HepG2 (cell line): ENCODE results near the gene MSI2. TPM values are rescaled to one million over a fixed set of nuclear protein-coding genes. Genes with fewer than 3 reads are reported as not detected.
A peak's percentile ranks its signal among the peaks of the same experiment; 100 is the strongest.

ENCODE experiments used
- ATF7-NPFF ChIP-seq: sonication (generic); formaldehyde crosslinking; IDR thresholded peaks from 2 replicates; pipeline ENCODE4 v1.8.1; 2023; ENCODE audit warnings: mild to moderate bottlenecking, low read depth, missing genetic modification reagents, moderate library complexity
- CREB1 ChIP-seq, 2 experiments: fragments of 450-650 bp in 1 of 2; IDR thresholded peaks; 2 replicates each; pipeline ENCODE4 v1.6.1; 2016 to 2017; ENCODE audit warnings: control low read depth in 1 of 2, mild to moderate bottlenecking in 1 of 2, missing compliant biosample characterization in 1 of 2, missing genetic modification characterization in 1 of 2
- DMAP1 ChIP-seq: IDR thresholded peaks from 2 replicates; pipeline ENCODE4 v1.6.1; 2016
- FOXO1 ChIP-seq: sonication (generic); formaldehyde crosslinking; IDR thresholded peaks from 2 replicates; pipeline ENCODE4 v1.4.0; 2020; ENCODE audit warnings: missing genetic modification reagents
- GPN1 ChIP-seq: sonication (generic); formaldehyde crosslinking; IDR thresholded peaks from 2 replicates; pipeline ENCODE4 v1.5.1; 2020; ENCODE audit warnings: missing genetic modification reagents, borderline replicate concordance
- HMGA1 ChIP-seq: sonication (generic); formaldehyde crosslinking; conservative IDR thresholded peaks from 2 replicates; pipeline ENCODE4 v1.4.0; 2020; ENCODE audit warnings: missing genetic modification reagents
- KLF12 ChIP-seq: sonication (generic); formaldehyde crosslinking; IDR thresholded peaks from 2 replicates; pipeline ENCODE4 v1.4.0; 2020; ENCODE audit warnings: missing genetic modification reagents, borderline replicate concordance
- MBNL3 ChIP-seq: fragments of 250-450 bp; sonication (Bioruptor Pico); conservative IDR thresholded peaks from 2 replicates; pipeline ENCODE4 v1.8.0; 2022; ENCODE audit warnings: mild to moderate bottlenecking, inconsistent platforms
- MEIS2 ChIP-seq: sonication (generic); formaldehyde crosslinking; IDR thresholded peaks from 2 replicates; pipeline ENCODE4 v1.9.0; 2021; ENCODE audit warnings: mild to moderate bottlenecking, missing genetic modification reagents
- NFE2L2 ChIP-seq: fragments of 150-350 bp; IDR thresholded peaks from 2 replicates; pipeline ENCODE4 v1.6.1; 2014; ENCODE audit warnings: low read length
- POLR2A ChIP-seq, 2 experiments: IDR thresholded peaks; 2 replicates each; pipeline ENCODE4 v1.6.1; 2011; ENCODE audit warnings: low read depth in 2 of 2, low read length in 2 of 2, mild to moderate bottlenecking in 1 of 2, moderate library complexity in 1 of 2; ENCODE audit not compliant: insufficient read depth in 1 of 2
- SRSF9 ChIP-seq: fragments of 200-400 bp; formaldehyde crosslinking; IDR thresholded peaks from 2 replicates; pipeline ENCODE4 v1.6.1; 2018; ENCODE audit warnings: borderline replicate concordance, mild to moderate bottlenecking, low read depth, low read length; ENCODE audit not compliant: insufficient read depth, poor library complexity, severe bottlenecking
- ZNF263 ChIP-seq: sonication (generic); formaldehyde crosslinking; IDR thresholded peaks from 2 replicates; pipeline ENCODE4 v1.4.0; 2020; ENCODE audit warnings: missing genetic modification reagents
- ZNF558 ChIP-seq: sonication (generic); formaldehyde crosslinking; IDR thresholded peaks from 2 replicates; pipeline ENCODE4 v1.9.0; 2022; ENCODE audit warnings: mild to moderate bottlenecking, missing genetic modification reagents, borderline replicate concordance
- ZNF883 ChIP-seq: sonication (generic); formaldehyde crosslinking; IDR thresholded peaks from 2 replicates; pipeline ENCODE4 v1.5.1; 2020; ENCODE audit warnings: mild to moderate bottlenecking, missing genetic modification reagents; ENCODE audit errors: not compliant biosample characterization
- polyA plus RNA-seq, 8 experiments: library from polyadenylated mRNA; depleted of rRNA in 3 of 8; stranded (reverse) in 7 of 8; unstranded in 1 of 8; fragments of >200 nt; fragmentation: Illumina TruSeq in 4 of 8; extraction: Trizol in 4 of 8; gene quantifications; 2 replicates each; pipeline versions ENCODE4 v1.2.1 to v1.2.3, GENCODE V29; 2011 to 2016; ENCODE audit warnings: low read depth in 4 of 8, missing spikeins in 1 of 8, mixed read lengths in 1 of 8; ENCODE audit not compliant: insufficient read depth in 1 of 8
- total RNA-seq, 5 experiments: library from RNA; depleted of rRNA; stranded (reverse); fragments of >200 nt; fragmentation: Illumina TruSeq; extraction: Trizol; gene quantifications; 2 replicates each; pipeline ENCODE4 v1.2.3, GENCODE V29; 2016; ENCODE audit warnings: low read depth in 1 of 5
- TF ChIP-seq, protein P1 (sequence below): sonication (generic); formaldehyde crosslinking; IDR thresholded peaks from 2 replicates; pipeline ENCODE4 v1.5.1; 2020; ENCODE audit warnings: mild to moderate bottlenecking, moderate library complexity, missing genetic modification reagents
- TF ChIP-seq, protein P2 (sequence below): sonication (generic); formaldehyde crosslinking; IDR thresholded peaks from 2 replicates; pipeline ENCODE4 v1.4.0; 2020; ENCODE audit warnings: missing genetic modification reagents, borderline replicate concordance
- TF ChIP-seq, protein P3 (sequence below): sonication (generic); formaldehyde crosslinking; conservative IDR thresholded peaks from 2 replicates; pipeline ENCODE4 v1.8.1; 2023; ENCODE audit warnings: missing genetic modification reagents
- TF ChIP-seq, protein P4 (sequence below): sonication (generic); formaldehyde crosslinking; IDR thresholded peaks from 2 replicates; pipeline ENCODE4 v1.4.0; 2020; ENCODE audit warnings: missing genetic modification reagents
- TF ChIP-seq, protein P5 (sequence below): sonication (generic); formaldehyde crosslinking; IDR thresholded peaks from 2 replicates; pipeline ENCODE4 v1.9.0; 2021; ENCODE audit warnings: missing genetic modification reagents, mild to moderate bottlenecking, borderline replicate concordance

The MSI2 gene
- total and polyA plus RNA-seq, 2 of the 13 experiments (the other 11 are each of a cell fraction or from before 2014, with no cell fraction given): 77.5 to 78.4 TPM

DNA sequence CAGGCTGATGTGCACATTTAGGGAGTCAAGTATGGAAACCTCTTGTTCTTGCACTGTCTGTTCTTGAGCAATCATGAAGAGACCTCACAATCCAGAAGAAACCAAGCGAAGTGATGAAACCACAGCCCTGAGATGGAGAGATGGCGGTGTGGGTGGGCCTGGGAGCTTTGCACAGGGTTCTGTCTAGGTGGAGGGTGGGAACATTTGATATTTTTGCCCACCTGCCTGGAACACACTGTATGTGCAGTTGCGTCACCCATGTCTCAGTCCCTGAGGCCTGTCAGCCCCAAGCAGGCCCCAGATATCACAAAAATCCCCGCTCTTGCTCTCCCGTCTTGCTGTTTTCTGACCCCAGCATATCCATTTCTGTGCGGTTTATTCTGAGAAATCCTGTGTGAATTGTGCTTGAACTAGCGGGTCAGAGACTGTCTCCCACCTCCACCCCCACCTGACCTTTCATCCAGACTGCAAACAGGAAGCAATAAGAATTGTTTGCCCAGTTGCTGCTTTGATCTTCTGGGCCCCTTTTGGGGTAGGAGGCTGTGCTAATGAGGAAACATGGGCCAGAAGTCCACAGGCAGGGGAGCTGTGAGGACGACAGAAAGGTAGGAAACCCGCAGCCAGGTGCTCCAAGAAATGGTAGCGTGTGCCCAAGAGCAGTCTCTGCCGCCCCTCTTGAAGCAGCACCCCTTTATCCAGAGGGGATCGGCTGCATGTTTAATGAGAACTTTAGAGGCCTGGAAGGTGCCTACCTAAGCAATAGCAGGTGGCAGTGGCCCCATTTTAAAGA, 304.9 kb downstream of the MSI2 start (continued):
- TF ChIP-seq, protein P1, sequence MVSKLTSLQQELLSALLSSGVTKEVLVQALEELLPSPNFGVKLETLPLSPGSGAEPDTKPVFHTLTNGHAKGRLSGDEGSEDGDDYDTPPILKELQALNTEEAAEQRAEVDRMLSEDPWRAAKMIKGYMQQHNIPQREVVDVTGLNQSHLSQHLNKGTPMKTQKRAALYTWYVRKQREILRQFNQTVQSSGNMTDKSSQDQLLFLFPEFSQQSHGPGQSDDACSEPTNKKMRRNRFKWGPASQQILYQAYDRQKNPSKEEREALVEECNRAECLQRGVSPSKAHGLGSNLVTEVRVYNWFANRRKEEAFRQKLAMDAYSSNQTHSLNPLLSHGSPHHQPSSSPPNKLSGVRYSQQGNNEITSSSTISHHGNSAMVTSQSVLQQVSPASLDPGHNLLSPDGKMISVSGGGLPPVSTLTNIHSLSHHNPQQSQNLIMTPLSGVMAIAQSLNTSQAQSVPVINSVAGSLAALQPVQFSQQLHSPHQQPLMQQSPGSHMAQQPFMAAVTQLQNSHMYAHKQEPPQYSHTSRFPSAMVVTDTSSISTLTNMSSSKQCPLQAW (CRISPR knock-in tag): peak; percentile 100
- TF ChIP-seq ATF7-NPFF (peak; percentile 90), ZNF558 (CRISPR knock-in tag) (peak; percentile 49; the same call in 1 of the 2 replicates), MEIS2 (CRISPR knock-in tag) (peak; percentile 99), CREB1 (IDR thresholded peaks at IDR 0.05) (no peak), CREB1 (CRISPR knock-in tag; IDR thresholded peaks at IDR 0.05) (peak; percentile 92), ZNF263 (CRISPR knock-in tag) (peak; percentile 84), HMGA1 (no peak), DMAP1 (CRISPR knock-in tag) (peak; percentile 94), KLF12 (CRISPR knock-in tag) (peak; percentile 56; the same call in 1 of the 2 replicates), NFE2L2 (no peak), GPN1 (CRISPR knock-in tag) (no peak), SRSF9 (no peak), ZNF883 (CRISPR knock-in tag) (peak; percentile 79), MBNL3 (CRISPR knock-in tag) (no peak), FOXO1 (CRISPR knock-in tag) (peak; percentile 100), POLR2A (IDR thresholded peaks at IDR 0.05; ENCODE audit: insufficient read depth in 1 of 2, low read depth in 2 of 2, low read length in 2 of 2) (peak; percentile 60 to 71)
- TF ChIP-seq, protein P2, sequence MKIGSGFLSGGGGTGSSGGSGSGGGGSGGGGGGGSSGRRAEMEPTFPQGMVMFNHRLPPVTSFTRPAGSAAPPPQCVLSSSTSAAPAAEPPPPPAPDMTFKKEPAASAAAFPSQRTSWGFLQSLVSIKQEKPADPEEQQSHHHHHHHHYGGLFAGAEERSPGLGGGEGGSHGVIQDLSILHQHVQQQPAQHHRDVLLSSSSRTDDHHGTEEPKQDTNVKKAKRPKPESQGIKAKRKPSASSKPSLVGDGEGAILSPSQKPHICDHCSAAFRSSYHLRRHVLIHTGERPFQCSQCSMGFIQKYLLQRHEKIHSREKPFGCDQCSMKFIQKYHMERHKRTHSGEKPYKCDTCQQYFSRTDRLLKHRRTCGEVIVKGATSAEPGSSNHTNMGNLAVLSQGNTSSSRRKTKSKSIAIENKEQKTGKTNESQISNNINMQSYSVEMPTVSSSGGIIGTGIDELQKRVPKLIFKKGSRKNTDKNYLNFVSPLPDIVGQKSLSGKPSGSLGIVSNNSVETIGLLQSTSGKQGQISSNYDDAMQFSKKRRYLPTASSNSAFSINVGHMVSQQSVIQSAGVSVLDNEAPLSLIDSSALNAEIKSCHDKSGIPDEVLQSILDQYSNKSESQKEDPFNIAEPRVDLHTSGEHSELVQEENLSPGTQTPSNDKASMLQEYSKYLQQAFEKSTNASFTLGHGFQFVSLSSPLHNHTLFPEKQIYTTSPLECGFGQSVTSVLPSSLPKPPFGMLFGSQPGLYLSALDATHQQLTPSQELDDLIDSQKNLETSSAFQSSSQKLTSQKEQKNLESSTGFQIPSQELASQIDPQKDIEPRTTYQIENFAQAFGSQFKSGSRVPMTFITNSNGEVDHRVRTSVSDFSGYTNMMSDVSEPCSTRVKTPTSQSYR: peak; percentile 100
- TF ChIP-seq, protein P3, sequence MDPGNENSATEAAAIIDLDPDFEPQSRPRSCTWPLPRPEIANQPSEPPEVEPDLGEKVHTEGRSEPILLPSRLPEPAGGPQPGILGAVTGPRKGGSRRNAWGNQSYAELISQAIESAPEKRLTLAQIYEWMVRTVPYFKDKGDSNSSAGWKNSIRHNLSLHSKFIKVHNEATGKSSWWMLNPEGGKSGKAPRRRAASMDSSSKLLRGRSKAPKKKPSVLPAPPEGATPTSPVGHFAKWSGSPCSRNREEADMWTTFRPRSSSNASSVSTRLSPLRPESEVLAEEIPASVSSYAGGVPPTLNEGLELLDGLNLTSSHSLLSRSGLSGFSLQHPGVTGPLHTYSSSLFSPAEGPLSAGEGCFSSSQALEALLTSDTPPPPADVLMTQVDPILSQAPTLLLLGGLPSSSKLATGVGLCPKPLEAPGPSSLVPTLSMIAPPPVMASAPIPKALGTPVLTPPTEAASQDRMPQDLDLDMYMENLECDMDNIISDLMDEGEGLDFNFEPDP: no peak; the same call in 1 of the 2 replicates
- TF ChIP-seq, protein P4, sequence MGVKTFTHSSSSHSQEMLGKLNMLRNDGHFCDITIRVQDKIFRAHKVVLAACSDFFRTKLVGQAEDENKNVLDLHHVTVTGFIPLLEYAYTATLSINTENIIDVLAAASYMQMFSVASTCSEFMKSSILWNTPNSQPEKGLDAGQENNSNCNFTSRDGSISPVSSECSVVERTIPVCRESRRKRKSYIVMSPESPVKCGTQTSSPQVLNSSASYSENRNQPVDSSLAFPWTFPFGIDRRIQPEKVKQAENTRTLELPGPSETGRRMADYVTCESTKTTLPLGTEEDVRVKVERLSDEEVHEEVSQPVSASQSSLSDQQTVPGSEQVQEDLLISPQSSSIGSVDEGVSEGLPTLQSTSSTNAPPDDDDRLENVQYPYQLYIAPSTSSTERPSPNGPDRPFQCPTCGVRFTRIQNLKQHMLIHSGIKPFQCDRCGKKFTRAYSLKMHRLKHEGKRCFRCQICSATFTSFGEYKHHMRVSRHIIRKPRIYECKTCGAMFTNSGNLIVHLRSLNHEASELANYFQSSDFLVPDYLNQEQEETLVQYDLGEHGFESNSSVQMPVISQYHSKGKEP (CRISPR knock-in tag): no peak
- TF ChIP-seq, protein P5, sequence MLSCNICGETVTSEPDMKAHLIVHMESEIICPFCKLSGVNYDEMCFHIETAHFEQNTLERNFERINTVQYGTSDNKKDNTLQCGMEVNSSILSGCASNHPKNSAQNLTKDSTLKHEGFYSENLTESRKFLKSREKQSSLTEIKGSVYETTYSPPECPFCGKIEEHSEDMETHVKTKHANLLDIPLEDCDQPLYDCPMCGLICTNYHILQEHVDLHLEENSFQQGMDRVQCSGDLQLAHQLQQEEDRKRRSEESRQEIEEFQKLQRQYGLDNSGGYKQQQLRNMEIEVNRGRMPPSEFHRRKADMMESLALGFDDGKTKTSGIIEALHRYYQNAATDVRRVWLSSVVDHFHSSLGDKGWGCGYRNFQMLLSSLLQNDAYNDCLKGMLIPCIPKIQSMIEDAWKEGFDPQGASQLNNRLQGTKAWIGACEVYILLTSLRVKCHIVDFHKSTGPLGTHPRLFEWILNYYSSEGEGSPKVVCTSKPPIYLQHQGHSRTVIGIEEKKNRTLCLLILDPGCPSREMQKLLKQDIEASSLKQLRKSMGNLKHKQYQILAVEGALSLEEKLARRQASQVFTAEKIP (CRISPR knock-in tag): no peak
